ENCODE data around the gene BSG. TPM values are rescaled to one million over a fixed set of nuclear protein-coding genes. Genes with fewer than 3 reads are reported as not detected.

The BSG gene
- total and polyA plus RNA-seq, 9 of the 15 experiments (the other 6 are each of a cell fraction or from before 2014, with no cell fraction given), result 4.6 to 495 (median 187) TPM

- TF ChIP-seq ZHX1 (conservative IDR thresholded peaks at IDR 0.05; ENCODE audit: low read length) (no peak), MAFG (tag; conservative IDR thresholded peaks at IDR 0.05) (no peak), FOS (IDR thresholded peaks at IDR 0.05; ENCODE audit: extremely low read depth, insufficient read length) (no peak), VEZF1 (CRISPR knock-in tag; IDR thresholded peaks at IDR 0.05) (peak; percentile 98), ZBTB11 (CRISPR knock-in tag; IDR thresholded peaks at IDR 0.05) (peak in 2 of 3 experiments; percentile 84 to 94; a peak in 4 of 6 replicates), FOXP4 (CRISPR knock-in tag; IDR thresholded peaks at IDR 0.05; ENCODE audit: borderline replicate concordance) (no peak), JUND (IDR thresholded peaks at IDR 0.05; ENCODE audit: borderline replicate concordance, low read depth, low read length) (peak; percentile 32; the same call in 1 of the 2 replicates), JUND (tag; IDR thresholded peaks at IDR 0.05; ENCODE audit: borderline replicate concordance, low read depth, low read length) (peak; percentile 13; the same call in 1 of the 3 replicates), ESRRA (IDR thresholded peaks at IDR 0.05; ENCODE audit: borderline replicate concordance, low read depth) (no peak), FOXJ2 (tag; IDR thresholded peaks at IDR 0.05) (no peak), ZNF583 (CRISPR knock-in tag; IDR thresholded peaks at IDR 0.05) (no peak), GATAD2B (IDR thresholded peaks at IDR 0.05; ENCODE audit: borderline replicate concordance) (peak; percentile 79; the same call in 1 of the 2 replicates), MEF2D (tag; conservative IDR thresholded peaks at IDR 0.05; ENCODE audit: low read depth) (no peak), BCL6 (CRISPR knock-in tag; IDR thresholded peaks at IDR 0.05) (no peak), SMAD4 (CRISPR knock-in tag; conservative IDR thresholded peaks at IDR 0.05) (peak; percentile 87), CGGBP1 (CRISPR knock-in tag; IDR thresholded peaks at IDR 0.05) (no peak)
Observed at GRCh38 chr19:610801-611480, 38.5 kb downstream of the BSG start (continued).
